GM19099 (cell line): ENCODE measurements around the gene OPCML.

Source experiments
- POLR2A ChIP-seq: IDR thresholded peaks from 3 replicates; pipeline ENCODE4 v1.6.1; 2011; ENCODE audit warnings: low read depth; ENCODE audit not compliant: insufficient read length; ENCODE audit errors: extremely low read depth

Gene OPCML

DNA sequence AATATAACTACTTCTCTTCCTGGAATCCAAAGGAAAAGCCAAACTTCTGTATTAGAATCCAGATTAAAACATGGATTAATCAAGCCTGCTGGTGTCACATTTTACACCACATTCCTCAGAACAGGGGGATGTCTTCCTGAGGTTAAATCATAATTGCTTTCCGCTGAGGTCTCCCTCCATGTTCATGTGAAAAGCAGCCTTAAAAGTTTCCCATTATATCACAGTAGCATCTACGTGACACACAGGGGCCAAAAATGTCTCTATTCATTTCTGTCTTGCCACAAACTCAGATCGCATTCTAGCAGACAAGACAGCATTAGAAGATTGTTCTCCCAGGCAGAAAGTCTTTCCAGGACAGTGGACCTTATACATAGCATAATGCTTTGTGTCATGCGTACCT, 788.7 kb downstream of the OPCML start:
- TF ChIP-seq POLR2A: no peak

GRCh38 chr11:132742929-132743328, 789.4 kb downstream of the OPCML start:
- TF ChIP-seq POLR2A: no peak

GRCh38 chr11:132734217-132734616, 798.1 kb downstream of the OPCML start:
- TF ChIP-seq POLR2A: no peak

DNA sequence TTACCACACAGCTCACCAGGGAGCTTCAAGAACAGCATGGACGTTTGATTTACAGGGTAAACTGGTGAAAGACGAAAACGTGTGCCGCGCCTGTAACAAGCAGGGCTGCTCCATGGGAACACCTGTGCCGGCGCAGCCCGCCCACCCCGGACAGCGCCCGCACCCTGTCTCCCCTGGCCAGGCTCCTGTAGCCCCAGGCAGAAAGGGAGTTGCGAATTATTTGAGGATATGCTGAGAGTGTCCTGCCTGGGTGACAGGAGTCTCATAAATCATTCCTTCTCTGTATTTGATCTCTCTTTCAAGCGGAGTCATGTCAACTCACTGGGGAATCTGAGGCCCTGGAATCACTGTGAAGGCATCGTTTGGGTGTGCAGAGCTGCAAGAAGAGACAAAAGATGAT, 804.3 kb downstream of the OPCML start:
- no peak for TF ChIP-seq POLR2A

DNA sequence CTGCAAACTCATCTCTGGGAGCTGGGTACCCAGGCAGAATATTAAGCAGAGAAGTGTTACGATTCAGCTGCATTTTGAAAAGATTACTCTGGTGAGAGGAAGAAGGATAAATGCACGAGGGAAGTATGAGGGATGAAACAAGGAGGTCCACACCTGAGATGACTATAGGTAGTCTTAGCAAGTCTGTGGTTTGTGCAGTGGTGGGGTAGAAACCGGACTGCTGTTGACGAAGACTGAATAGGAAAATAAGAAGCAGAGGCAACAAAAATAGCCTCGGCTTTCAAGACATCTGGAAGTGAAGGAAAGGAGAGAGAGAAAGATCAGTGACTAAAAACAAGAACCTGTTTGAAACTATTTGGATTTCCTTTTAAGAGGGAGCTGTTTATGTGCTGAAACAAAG, 810.8 kb downstream of the OPCML start:
- no peak for TF ChIP-seq POLR2A

DNA sequence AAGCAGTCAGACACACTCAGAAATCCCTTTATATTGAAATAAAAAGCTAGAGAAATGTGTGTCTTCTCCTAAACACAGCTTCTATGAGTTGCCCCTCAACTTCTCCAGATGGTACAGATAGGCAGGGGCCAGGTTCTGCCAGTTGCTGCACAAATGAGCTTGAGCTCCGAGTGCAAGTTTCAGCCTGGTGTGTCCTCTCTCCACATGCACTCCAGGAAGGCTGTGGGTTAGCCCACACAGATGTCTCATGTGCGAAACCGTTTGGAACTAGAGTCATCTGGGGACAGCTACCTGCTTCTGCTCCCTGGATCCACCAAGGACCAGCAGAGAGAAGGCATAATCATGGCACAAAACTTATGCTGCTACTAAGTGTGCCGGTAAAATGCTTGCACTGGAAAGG, 812.6 kb downstream of the OPCML start:
- TF ChIP-seq POLR2A: no peak

DNA sequence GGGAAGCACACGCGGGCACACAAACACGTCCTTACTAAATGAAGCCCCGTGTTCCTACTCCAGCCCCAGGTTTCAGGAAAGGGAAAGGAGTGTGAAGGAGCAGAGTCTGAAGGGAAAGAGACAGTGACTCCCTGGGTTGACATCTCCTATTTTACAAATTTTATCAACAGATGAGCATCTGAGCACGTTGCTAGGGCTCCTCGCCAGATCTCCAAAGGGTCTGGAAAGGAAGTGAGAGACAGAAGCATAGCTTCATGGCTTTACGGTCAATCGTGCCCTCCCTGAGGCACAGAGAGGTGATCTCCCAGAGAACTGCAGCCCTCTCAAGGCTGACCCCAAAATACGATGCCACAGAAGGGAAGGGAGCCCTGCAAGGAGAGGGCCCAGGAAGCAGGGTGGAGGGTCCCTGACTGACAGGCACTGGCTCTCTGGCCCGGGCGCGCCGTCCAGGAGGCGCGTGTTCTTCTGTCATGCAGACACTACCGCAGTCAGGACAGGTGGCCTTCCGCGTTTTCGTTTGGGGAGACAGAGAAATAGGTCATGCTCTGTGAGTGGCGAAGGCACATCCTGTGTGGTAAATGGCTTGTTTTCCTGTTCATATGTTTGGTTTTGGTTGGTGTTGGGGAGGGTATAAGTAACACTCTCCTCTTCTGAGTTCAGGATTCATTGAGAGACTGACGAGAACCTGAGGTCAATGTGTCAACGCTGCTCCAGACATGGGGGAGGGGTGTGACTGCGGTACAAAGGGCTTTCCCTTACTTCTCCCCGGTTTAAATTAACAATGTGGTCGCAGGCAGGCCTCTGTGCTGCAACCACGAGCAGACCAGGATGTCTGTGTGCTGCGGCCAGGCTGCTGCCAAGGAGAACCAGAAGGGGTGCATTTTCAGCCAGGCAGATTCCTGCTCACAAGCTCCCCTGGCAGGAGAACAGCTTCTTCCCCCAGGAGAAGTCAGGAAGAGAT, 813.3 kb downstream of the OPCML start:
- no peak for TF ChIP-seq POLR2A

DNA sequence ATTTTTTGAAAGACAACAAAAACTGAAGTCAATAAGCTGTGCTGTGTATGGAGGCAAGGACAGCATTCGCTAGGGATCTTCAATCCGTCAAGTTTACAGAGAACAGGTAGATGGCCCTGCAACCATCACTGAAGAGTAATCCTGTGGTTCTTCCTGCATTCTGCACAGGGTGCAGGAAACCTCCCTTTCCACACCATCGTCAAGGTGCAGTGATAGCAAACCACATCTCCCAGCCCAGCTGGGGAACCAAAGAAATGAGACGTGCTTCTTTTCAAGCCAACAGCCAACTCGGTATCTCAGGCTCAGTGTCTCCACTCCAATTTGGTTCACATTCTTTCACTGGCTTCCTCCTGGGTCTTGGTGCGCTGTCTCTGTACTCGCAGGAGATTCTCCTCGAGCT, 814.5 kb downstream of the OPCML start:
- TF ChIP-seq POLR2A: no peak

DNA sequence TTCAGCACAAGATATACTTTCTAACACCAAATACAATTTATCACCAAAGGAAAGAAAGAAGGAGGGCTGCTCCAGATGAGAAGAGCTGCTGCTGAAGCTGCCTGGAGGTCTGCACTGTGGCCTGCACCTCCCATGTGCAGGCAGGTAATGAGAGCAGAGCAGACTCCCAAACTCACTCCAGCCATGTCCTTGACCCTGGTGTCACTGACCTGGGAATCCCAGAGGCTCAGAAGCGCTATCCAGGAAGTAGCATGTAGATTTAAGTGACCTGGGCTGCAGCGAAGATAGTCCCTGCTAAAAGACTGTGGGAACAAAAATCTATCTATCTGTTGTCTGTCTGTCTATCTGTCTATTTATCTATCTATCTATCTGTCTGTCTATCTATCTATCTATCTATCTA, 816.3 kb downstream of the OPCML start:
- TF ChIP-seq POLR2A: no peak

DNA sequence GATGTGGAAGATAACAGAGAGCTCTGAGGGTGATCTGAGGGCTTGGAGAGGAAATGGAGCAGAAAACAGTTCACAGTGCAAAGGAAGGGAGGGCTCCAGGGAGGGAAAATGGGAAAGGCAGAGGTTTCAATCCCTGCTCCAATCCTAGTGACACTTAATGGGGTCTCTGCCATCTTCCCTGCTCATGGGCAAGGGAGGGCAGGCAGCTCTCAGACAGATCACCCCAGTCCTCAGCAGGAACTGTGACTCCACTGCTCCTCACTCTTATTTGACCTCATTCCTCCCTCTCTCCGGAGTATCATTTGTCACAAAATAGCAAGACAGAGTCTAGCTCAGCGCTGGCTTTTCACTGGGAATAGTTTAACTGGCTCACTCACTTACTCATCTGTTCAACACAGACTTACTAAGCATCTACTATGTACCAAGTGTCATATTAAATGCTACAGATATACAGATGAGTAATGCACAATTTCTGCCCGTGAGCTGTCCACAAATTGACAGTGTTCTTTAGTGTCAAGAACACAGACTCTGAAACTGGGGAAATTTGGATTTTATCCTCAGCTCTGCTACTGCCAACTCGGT, 817.4 kb downstream of the OPCML start:
- no peak for TF ChIP-seq POLR2A

- no peak for TF ChIP-seq POLR2A
Measured at GRCh38 chr11:132712466-132712865, 819.8 kb downstream of the OPCML start.

DNA sequence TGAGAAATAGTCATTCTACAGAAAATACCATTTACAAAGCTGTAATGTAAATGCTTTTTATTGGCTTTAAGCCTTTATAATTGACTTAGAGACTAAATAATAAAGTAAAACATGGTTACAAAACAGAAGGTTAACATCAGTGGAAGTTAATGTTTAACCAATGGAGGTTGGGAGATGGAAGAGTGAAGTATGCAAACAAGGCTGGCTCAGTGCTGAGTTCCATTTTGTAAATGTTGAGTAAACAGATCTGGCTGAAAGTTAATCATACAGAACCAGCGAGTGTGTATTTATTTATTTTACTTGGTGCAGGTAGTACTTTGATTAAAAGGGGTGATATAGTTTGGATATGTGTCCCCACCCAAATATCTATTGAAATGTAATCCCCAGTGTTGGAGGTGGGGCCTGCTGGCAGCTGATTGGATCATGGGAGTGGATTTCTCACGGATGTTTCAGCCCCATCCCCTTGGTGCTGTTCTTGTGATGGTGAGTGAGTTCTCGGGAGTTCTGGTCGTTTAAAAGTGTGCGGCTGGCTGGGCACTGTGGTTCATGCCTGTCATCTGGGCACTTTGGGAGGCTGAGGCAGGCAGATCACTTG, 827.4 kb downstream of the OPCML start:
- TF ChIP-seq POLR2A: no peak

GRCh38 chr11:132692891-132693290, 839.4 kb downstream of the OPCML start:
- no peak for TF ChIP-seq POLR2A

DNA sequence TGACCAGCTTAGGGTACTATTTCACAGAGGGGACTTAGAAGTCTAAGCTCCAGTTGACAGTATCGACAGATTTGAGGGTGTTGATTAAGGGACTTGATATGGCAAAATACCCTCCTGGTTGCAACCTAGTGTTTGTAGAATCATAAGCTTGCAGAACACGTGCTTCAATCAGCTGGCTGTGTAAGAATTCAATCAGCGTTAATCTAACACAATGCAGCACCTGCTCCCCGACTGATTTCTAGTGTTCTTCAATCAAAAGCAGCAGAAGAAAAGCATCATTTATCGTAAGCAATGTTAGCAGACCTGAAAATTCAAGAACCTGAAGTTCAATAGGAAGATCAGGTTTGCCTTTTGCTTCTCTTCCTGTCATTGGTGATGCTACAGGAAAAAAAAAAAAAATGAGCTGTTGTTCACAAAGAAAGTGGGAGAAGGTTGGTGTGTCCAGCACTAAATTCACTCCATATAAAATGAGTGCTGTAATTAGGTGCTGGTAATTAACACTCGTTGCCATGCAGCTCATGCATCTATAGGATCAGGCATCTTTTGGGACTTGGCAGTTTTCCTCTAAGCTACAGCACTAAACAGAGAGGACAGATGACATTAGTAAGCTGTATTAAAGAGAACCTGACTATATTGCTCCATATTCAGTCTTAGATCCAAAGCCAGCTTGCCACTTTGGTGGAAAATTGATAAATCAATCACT, 840.3 kb downstream of the OPCML start:
- no peak for TF ChIP-seq POLR2A

- no peak for TF ChIP-seq POLR2A
Measured at GRCh38 chr11:132686886-132687285, 845.4 kb downstream of the OPCML start.
